NCI-H1105 (cell line): ENCODE measurements around the gene NCOA3.
"Not testable (repeated sequence)": the region's sequence is repeated elsewhere in the genome, so short reads cannot be mapped to it uniquely, and the experiment has no call there.

Experiments used
- DNase-seq: peaks from one replicate; lab custom pipeline; 2025; lab: John Stamatoyannopoulos, UW

Gene NCOA3

DNA sequence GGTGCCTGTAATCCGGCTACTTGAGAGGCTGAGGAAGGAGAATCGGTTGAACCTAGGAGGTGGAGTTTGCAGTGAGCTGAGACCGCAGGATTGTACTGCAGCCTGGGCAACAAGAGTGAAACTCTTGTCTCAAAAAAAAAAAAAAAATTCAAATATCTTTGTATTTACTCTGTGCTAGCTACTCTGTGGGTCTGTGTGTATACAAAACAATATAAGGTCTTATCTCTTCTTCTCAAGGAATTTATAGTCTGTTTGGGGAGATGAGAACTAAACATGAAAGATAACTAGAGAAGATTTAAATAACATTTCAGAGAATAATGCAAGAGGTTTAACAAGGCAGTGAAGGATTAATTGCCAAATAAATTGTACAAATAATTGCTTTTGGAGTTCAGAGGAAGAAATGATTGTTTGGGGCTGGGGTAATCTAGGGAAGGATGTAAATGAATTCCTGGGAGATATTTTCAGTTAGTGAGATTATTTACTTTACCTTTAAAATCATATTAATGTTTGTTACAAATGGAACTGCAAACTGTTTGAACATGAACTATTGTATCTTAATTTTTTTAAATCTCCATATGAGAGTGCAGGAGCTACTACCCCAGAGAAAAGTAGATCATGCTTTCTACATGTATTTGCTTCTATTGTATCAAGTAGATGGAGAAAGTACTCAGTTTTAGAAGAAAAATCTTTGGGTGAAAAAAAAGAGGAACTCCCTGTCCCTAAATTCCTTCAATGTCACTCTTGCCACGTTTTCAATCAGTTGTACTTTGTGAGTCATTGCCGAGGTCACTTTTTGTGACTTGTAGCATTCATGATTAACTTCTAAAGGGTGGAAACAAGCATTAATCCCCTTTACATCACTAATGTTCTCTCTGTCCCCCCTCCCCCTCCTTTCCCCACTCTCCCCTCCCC lies 39.0 kb downstream of the NCOA3 start:
- no peak for DNase-seq

GRCh38 chr20:47541355-47541922 lies 39.8 kb downstream of the NCOA3 start:
- no peak for DNase-seq

GRCh38 chr20:47543006-47543431 lies 41.3 kb downstream of the NCOA3 start:
- no peak for DNase-seq

- no peak for DNase-seq
Measured at GRCh38 chr20:47544240-47544639, 42.6 kb downstream of the NCOA3 start.

DNA sequence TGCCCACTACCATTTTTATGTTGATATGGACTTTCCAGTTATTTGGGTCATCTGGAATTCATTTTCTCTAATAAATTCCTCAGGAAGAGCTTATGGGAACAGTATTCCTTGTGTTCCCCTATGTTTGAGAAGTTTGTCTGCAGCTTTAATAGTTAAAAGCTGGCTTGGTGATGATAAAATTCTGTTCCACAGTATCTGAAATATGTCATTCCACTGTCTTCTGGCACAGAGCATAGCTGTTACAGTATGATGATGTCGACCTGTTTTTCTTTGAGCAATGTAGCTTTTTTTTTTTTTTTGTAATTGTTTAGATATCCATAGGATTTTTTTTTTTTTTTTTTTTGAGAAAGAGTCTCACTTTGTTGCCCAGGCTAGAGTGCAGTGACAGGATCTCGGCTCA lies 43.2 kb downstream of the NCOA3 start:
- no peak for DNase-seq

GRCh38 chr20:47545499-47545898 lies 43.8 kb downstream of the NCOA3 start:
- DNase-seq, result no peak

GRCh38 chr20:47546184-47547033 lies 44.7 kb downstream of the NCOA3 start:
- DNase-seq, result no peak

DNA sequence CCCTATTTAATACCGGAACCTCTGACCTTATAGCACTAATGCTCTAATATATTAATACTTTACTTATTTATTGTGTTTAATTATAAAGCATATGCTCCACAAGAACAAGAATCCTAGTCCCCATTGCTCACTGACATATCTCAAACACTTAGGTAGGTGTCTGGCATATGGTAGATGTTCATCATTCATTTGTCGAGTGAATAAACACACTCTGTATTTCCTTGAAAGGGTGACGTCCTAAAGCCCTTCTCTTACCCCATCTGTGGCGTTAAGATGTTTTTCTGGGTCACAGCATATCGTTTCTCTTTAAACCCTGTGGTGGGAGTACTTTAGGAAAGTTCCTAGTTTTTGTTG lies 45.3 kb downstream of the NCOA3 start:
- DNase-seq, result no peak

DNA sequence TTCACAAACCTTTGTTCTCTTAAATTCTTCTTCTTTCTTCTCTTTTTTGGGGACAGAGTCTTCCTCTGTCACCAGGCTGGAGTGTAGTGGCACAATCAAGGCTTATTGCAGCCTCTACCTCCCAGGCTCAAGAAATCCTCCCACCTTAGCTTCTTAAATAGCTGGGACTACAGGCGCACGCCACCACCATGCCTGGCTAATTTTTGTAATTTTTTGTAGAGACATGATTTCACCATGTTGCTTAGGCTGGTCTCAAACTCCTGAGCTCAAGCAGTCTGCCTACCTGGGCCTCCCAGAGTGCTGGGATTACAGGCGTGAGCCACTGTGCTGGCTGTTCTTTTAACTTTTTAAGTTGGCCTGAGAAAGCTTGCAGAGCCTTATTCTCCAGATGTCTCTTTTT lies 48.0 kb downstream of the NCOA3 start:
- no peak for DNase-seq

- no peak for DNase-seq
Measured at GRCh38 chr20:47551222-47551621, 49.5 kb downstream of the NCOA3 start.

GRCh38 chr20:47551841-47552240 lies 50.2 kb downstream of the NCOA3 start:
- DNase-seq, result peak; percentile 54

- no peak for DNase-seq
Measured at GRCh38 chr20:47552996-47553395, 51.3 kb downstream of the NCOA3 start.

- DNase-seq, result not testable (repeated sequence)
Measured at GRCh38 chr20:47553594-47554235, 52.0 kb downstream of the NCOA3 start.

GRCh38 chr20:47554283-47554682 lies 52.6 kb downstream of the NCOA3 start:
- not testable (repeated sequence) for DNase-seq

DNA sequence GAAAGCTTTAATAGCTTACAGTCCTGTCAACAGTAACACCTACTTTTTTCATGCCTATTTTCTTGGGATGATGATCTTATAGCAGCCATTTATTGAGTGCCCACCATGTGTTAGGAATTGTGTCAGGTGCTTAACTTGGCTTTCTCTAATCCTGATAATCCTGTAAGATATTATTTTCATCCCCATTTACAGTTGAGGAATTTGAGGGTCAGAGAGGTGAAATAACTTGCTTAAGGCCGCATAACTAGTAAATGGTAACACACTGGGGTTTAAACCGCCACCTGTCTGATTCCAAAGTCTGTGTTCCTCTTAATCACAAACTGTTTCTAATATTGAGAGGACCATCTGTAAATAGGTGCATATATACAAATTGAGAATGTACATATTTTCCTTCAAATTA lies 55.5 kb downstream of the NCOA3 start:
- DNase-seq, result no peak

DNA sequence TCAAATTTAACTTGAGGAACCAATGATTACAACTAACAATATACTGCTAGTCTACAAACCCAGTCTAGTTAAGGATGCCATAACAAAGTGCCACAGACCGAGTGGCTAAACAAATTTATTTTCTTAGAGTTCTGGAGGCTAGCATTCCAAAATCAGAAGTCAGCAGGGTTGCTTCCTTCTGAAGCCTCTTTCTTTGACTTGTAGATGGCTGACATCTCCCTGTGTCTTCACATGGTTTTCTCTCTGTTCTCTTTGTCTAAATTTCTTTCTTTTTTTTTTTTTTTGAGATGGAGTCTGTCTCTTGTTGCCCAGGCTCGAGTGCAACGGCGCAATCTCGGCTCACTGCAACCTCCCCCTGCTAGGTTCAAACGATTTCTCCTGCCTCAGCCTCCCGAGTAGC lies 56.1 kb downstream of the NCOA3 start:
- no peak for DNase-seq

- no peak for DNase-seq
Measured at GRCh38 chr20:47558295-47559066, 56.8 kb downstream of the NCOA3 start.

DNA sequence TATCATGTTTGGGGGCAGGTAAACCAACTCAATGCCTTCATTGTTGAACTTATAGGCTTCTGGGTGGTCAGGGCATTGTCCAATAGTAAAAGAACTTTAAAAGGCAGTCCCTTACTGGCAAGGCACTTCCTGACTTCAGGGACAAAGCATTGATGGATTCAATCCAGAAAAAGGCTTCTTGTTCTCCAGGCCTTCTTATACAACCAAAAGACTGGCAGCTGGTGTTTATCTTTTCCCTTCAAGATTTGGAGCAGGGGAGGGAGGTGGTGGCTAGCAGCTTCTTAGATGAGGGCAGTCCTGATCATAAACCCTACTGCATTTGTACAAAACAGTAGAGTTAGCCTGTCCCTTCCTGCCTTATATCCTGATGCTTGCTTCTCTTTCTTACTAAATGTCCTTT lies 57.5 kb downstream of the NCOA3 start:
- DNase-seq, result no peak

- no peak for DNase-seq
Measured at GRCh38 chr20:47561180-47561579, 59.5 kb downstream of the NCOA3 start.

DNA sequence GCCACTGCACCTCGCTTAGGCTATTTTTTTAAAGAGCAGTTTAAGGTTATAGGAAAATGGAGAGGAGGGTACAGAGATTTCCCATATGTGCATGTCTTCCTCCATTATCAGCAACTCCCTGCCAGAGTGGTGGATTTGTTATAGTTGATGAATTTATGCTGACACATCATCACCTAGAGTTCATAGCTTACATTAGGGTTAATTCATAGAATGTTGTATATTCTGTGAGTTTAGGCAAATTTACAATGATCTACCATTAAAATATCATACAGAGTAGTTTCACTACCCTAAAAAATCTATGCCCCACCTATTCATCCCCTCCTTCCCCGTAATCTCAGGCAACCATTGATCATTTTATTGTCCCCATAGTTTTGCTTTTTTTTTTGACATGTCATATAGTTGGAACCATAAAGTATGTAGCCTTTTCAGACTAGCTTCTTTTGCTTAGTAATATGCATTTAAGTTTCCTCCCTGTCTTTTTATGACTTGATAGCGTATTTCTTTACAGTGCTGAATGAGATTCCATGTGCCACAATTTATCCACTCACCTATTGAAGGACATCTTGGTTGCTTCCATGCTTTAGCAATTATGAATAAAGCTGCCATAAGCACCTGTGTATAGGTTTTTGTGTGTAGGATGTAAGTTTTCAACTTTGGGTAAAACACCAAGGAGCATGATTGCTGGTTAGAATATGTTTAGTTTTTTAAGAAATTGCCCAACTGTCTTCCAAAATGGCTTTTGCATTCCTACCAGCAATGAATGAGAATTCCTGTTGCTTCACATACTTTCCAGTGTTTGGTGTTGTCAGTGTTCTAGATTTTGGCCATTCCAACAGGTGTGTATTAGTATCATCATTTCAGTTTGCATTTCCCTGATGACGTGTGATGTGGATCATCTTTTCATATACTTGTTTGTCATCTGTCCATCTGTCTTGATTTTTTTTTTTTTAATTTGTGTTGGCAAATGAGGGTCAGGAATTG lies 60.2 kb downstream of the NCOA3 start:
- DNase-seq, result no peak
